SK-N-SH (cell line): ENCODE results near the gene UBAP1L. TPM values are rescaled to one million over a fixed set of nuclear protein-coding genes. Genes with fewer than 3 reads are reported as not detected.

ENCODE experiments used
- CTCF ChIA-PET: fragments of 300-600, 350-600 bp; formaldehyde crosslinking; extraction: SDS; loops from one replicate; lab custom pipeline; 2021; lab: Yijun Ruan, JAX
- POLR2A ChIA-PET: fragments of 350-600 bp; sonication (Branson Sonifier 250); formaldehyde crosslinking; extraction: SDS; loops from one replicate; lab custom pipeline; 2020; ENCODE audit warnings: antibody characterized with exemption, inconsistent platforms; lab: Yijun Ruan, JAX
- DNase-seq: peaks from one replicate; pipeline ENCODE4 v3.0.0; 2012
- H2AFZ ChIP-seq: fragments of 200-600 bp; sonication (generic); 2 replicates; pipeline ENCODE4 v1.8.1; 2016; ENCODE audit warnings: antibody characterized with exemption, mild to moderate bottlenecking, low read depth
- H3F3A ChIP-seq: fragments of 200-600 bp; sonication (generic); replicated peaks from 2 replicates; pipeline ENCODE3; 2016; ENCODE audit warnings: antibody characterized with exemption, mild to moderate bottlenecking; ENCODE audit not compliant: insufficient read depth
- H3K27ac ChIP-seq, 2 experiments: fragments of 200-500 bp in 1 of 2; fragments of 200-600 bp in 1 of 2; sonication (Bioruptor generic) in 1 of 2; sonication (generic), shearing (Covaris generic) in 1 of 2; 2 replicates each; pipeline versions ENCODE4 v1.5.1 to v1.6.1; 2014 to 2016; ENCODE audit warnings: low read depth in 2 of 2, inconsistent platforms in 1 of 2, low read length in 1 of 2, mild to moderate bottlenecking in 1 of 2, mixed read lengths in 1 of 2
- H3K27me3 ChIP-seq: fragments of 200-600 bp; sonication (generic), shearing (Covaris generic); 2 replicates; pipeline ENCODE4 v1.6.1; 2016; ENCODE audit warnings: mixed run types; ENCODE audit not compliant: insufficient read depth
- H3K36me3 ChIP-seq, 2 experiments: fragments of 200-500 bp in 1 of 2; fragments of 200-600 bp in 1 of 2; sonication (Bioruptor generic) in 1 of 2; sonication (generic) in 1 of 2; replicated peaks in 1 of 2; 2 replicates each; pipeline versions ENCODE3 to v1.5.1; 2014 to 2016; ENCODE audit warnings: low read length in 1 of 2, mild to moderate bottlenecking in 1 of 2; ENCODE audit not compliant: insufficient read depth in 2 of 2, control insufficient read depth in 1 of 2
- H3K4me1 ChIP-seq, 2 experiments: fragments of 200-500 bp in 1 of 2; fragments of 200-600 bp in 1 of 2; sonication (Bioruptor generic) in 1 of 2; sonication (generic), shearing (Covaris generic) in 1 of 2; 2 replicates each; pipeline versions ENCODE4 v1.5.1 to v1.6.1; 2014 to 2016; ENCODE audit warnings: low read depth in 1 of 2, low read length in 1 of 2, mixed run types in 1 of 2; ENCODE audit not compliant: insufficient read depth in 2 of 2, control insufficient read depth in 1 of 2
- H3K4me2 ChIP-seq: fragments of 200-600 bp; sonication (generic), shearing (Covaris generic); 2 replicates; pipeline ENCODE4 v1.6.1; 2017; ENCODE audit warnings: mixed run types
- H3K4me3 ChIP-seq, 2 experiments: fragments of 200-500 bp in 1 of 2; fragments of 200-600 bp in 1 of 2; sonication (Bioruptor generic) in 1 of 2; sonication (generic), shearing (Covaris generic) in 1 of 2; 2 replicates each; pipeline versions ENCODE4 v1.5.1 to v1.8.1; 2014 to 2016; ENCODE audit warnings: low read depth in 2 of 2, inconsistent platforms in 1 of 2, low read length in 1 of 2, mild to moderate bottlenecking in 1 of 2, mixed read lengths in 1 of 2, moderate library complexity in 1 of 2
- H3K79me2 ChIP-seq: fragments of 200-600 bp; sonication (generic); 2 replicates; pipeline ENCODE4 v1.8.1; 2017; ENCODE audit warnings: mild to moderate bottlenecking; ENCODE audit not compliant: insufficient read depth
- H3K9ac ChIP-seq: fragments of 200-600 bp; sonication (generic); 2 replicates; pipeline ENCODE4 v1.6.1; 2017; ENCODE audit warnings: mixed run types
- H3K9me2 ChIP-seq: fragments of 200-600 bp; sonication (generic); 2 replicates; pipeline ENCODE4 v1.6.1; 2017; ENCODE audit warnings: mixed run types
- H3K9me3 ChIP-seq: fragments of 200-600 bp; sonication (generic); 2 replicates; pipeline ENCODE4 v1.6.1; 2017; ENCODE audit warnings: mixed run types, mild to moderate bottlenecking, moderate library complexity
- H4K20me1 ChIP-seq: fragments of 200-600 bp; sonication (generic); 2 replicates; pipeline ENCODE4 v1.6.1; 2017; ENCODE audit warnings: mild to moderate bottlenecking, mixed run types; ENCODE audit not compliant: insufficient read depth
- ELF1 ChIP-seq: IDR thresholded peaks from 2 replicates; pipeline ENCODE4 v1.4.0; 2012
- EP300 ChIP-seq, 2 experiments: IDR thresholded peaks; 2 replicates each; pipeline versions ENCODE4 v1.4.0 to v1.6.1; 2012; ENCODE audit warnings: borderline replicate concordance in 1 of 2, low read depth in 1 of 2, low read length in 1 of 2
- FOSL2 ChIP-seq: IDR thresholded peaks from 2 replicates; pipeline ENCODE4 v1.4.0; 2012; ENCODE audit warnings: low read depth, mild to moderate bottlenecking, moderate library complexity, borderline replicate concordance
- FOXJ3 ChIP-seq: sonication (generic); formaldehyde crosslinking; IDR thresholded peaks from 2 replicates; pipeline ENCODE4 v1.5.1; 2020; ENCODE audit warnings: mild to moderate bottlenecking, missing genetic modification reagents
- MAX ChIP-seq: IDR thresholded peaks from 2 replicates; pipeline ENCODE4 v1.4.0; 2012; ENCODE audit warnings: low read depth
- MXI1 ChIP-seq: IDR thresholded peaks from 2 replicates; pipeline ENCODE4 v1.6.1; 2012; ENCODE audit warnings: mild to moderate bottlenecking, low read depth, low read length, improper control_type of control experiment
- RAD21 ChIP-seq: IDR thresholded peaks from 2 replicates; pipeline ENCODE4 v1.6.1; 2012; ENCODE audit warnings: mild to moderate bottlenecking, low read length
- RFX5 ChIP-seq: IDR thresholded peaks from 2 replicates; pipeline ENCODE4 v1.6.1; 2012; ENCODE audit warnings: mild to moderate bottlenecking, improper control_type of control experiment, low read length
- SIN3A ChIP-seq: IDR thresholded peaks from 2 replicates; pipeline ENCODE4 v1.6.1; 2012; ENCODE audit warnings: low read depth, mild to moderate bottlenecking, low read length, moderate library complexity, borderline replicate concordance
- SMC3 ChIP-seq: IDR thresholded peaks from 2 replicates; pipeline ENCODE4 v1.6.1; 2012; ENCODE audit warnings: low read depth, low read length, improper control_type of control experiment
- ZBTB33 ChIP-seq: IDR thresholded peaks from 2 replicates; pipeline ENCODE4 v1.4.0; 2012; ENCODE audit warnings: low read depth, borderline replicate concordance
- WGBS: methylation state at CpG from one replicate; pipeline ENCODE4 v1.1.6; 2017; ENCODE audit warnings: low lambda C conversion rate; 5-methylcytosine and 5-hydroxymethylcytosine counted together
- polyA plus RNA-seq, 3 experiments: library from polyadenylated mRNA; depleted of rRNA; stranded (reverse); fragments of >200 nt; gene quantifications; 2 replicates each; pipeline ENCODE4 v1.2.3, GENCODE V29; 2012
- TF ChIP-seq, protein P1 (sequence below): IDR thresholded peaks from 2 replicates; pipeline ENCODE4 v1.6.1; 2012; ENCODE audit warnings: mild to moderate bottlenecking, low read depth, low read length, moderate library complexity
- TF ChIP-seq, protein P2 (sequence below): fragments of 200-600 bp; sonication (generic); IDR thresholded peaks from 2 replicates; pipeline ENCODE4 v1.6.1; 2017; ENCODE audit warnings: antibody characterized with exemption, mild to moderate bottlenecking, moderate library complexity
- TF ChIP-seq, protein P3 (sequence below): fragments of 150-350 bp; IDR thresholded peaks from 2 replicates; pipeline ENCODE4 v1.6.1; 2016; ENCODE audit warnings: mild to moderate bottlenecking, low read depth, low read length
- TF ChIP-seq, protein P4 (sequence below): fragments of 150-350 bp; IDR thresholded peaks from 2 replicates; pipeline ENCODE4 v1.6.1; 2017; ENCODE audit warnings: antibody characterized with exemption, low read length, low read depth, borderline replicate concordance
- TF ChIP-seq, protein P5 (sequence below): IDR thresholded peaks from 2 replicates; pipeline ENCODE4; 2012

The UBAP1L gene
- polyA plus RNA-seq, 1 of the 3 experiments (the other 2 are of a cell fraction): 1.8 TPM

DNA sequence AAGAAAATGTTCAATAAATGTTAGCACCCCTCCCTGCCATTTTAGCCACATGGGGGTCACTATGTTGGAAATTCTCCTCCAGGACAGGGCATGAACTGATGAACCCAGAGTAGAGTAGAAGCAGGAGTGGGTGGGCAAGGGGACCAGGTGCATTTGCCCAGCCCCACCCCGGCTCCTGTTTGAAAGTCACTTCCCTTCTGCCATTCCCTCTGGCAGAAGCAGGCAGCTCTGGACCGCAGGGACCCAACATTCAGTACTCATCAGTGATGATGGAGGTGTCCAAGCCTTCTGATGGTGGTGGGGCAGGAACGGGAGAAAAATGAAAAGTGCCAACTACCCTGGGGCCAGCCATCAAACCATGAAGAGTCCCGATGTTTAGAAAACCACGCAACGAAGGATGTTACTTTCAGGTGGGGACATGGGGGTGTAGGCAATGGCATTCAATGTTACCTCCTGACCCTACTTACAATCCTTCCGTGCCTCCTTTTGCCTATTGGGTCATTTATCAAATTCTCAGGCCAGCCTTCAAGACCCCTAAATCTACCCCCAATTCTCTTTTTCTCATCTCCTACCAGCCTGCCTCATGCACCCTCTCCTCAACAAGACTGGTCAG lies 17.2 kb downstream of the UBAP1L start:
- CTCF ChIA-PET: no interaction called here
- 94% methylated on average over 7 of the region's 7 CpGs for WGBS
- no peak overlapping the region for H3K4me3 ChIP-seq
- no peak overlapping the region for H3K27ac ChIP-seq
- no peak overlapping the region for H3K9ac ChIP-seq
- POLR2A ChIA-PET: no interaction called here
- H2AFZ ChIP-seq: no peak overlapping the region
- no peak for DNase-seq
- no peak for TF ChIP-seq MAX
- TF ChIP-seq FOXJ3 (CRISPR knock-in tag): no peak
- TF ChIP-seq, protein P1, sequence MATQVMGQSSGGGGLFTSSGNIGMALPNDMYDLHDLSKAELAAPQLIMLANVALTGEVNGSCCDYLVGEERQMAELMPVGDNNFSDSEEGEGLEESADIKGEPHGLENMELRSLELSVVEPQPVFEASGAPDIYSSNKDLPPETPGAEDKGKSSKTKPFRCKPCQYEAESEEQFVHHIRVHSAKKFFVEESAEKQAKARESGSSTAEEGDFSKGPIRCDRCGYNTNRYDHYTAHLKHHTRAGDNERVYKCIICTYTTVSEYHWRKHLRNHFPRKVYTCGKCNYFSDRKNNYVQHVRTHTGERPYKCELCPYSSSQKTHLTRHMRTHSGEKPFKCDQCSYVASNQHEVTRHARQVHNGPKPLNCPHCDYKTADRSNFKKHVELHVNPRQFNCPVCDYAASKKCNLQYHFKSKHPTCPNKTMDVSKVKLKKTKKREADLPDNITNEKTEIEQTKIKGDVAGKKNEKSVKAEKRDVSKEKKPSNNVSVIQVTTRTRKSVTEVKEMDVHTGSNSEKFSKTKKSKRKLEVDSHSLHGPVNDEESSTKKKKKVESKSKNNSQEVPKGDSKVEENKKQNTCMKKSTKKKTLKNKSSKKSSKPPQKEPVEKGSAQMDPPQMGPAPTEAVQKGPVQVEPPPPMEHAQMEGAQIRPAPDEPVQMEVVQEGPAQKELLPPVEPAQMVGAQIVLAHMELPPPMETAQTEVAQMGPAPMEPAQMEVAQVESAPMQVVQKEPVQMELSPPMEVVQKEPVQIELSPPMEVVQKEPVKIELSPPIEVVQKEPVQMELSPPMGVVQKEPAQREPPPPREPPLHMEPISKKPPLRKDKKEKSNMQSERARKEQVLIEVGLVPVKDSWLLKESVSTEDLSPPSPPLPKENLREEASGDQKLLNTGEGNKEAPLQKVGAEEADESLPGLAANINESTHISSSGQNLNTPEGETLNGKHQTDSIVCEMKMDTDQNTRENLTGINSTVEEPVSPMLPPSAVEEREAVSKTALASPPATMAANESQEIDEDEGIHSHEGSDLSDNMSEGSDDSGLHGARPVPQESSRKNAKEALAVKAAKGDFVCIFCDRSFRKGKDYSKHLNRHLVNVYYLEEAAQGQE: no peak
- TF ChIP-seq, protein P2, sequence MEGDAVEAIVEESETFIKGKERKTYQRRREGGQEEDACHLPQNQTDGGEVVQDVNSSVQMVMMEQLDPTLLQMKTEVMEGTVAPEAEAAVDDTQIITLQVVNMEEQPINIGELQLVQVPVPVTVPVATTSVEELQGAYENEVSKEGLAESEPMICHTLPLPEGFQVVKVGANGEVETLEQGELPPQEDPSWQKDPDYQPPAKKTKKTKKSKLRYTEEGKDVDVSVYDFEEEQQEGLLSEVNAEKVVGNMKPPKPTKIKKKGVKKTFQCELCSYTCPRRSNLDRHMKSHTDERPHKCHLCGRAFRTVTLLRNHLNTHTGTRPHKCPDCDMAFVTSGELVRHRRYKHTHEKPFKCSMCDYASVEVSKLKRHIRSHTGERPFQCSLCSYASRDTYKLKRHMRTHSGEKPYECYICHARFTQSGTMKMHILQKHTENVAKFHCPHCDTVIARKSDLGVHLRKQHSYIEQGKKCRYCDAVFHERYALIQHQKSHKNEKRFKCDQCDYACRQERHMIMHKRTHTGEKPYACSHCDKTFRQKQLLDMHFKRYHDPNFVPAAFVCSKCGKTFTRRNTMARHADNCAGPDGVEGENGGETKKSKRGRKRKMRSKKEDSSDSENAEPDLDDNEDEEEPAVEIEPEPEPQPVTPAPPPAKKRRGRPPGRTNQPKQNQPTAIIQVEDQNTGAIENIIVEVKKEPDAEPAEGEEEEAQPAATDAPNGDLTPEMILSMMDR: no peak
- TF ChIP-seq, protein P3, sequence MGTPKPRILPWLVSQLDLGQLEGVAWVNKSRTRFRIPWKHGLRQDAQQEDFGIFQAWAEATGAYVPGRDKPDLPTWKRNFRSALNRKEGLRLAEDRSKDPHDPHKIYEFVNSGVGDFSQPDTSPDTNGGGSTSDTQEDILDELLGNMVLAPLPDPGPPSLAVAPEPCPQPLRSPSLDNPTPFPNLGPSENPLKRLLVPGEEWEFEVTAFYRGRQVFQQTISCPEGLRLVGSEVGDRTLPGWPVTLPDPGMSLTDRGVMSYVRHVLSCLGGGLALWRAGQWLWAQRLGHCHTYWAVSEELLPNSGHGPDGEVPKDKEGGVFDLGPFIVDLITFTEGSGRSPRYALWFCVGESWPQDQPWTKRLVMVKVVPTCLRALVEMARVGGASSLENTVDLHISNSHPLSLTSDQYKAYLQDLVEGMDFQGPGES: no peak
- TF ChIP-seq RFX5: no peak
- no peak for TF ChIP-seq SMC3
- TF ChIP-seq ELF1: no peak
- no peak for TF ChIP-seq RAD21
- TF ChIP-seq, protein P4, sequence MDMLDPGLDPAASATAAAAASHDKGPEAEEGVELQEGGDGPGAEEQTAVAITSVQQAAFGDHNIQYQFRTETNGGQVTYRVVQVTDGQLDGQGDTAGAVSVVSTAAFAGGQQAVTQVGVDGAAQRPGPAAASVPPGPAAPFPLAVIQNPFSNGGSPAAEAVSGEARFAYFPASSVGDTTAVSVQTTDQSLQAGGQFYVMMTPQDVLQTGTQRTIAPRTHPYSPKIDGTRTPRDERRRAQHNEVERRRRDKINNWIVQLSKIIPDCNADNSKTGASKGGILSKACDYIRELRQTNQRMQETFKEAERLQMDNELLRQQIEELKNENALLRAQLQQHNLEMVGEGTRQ: no peak
- TF ChIP-seq, protein P5, sequence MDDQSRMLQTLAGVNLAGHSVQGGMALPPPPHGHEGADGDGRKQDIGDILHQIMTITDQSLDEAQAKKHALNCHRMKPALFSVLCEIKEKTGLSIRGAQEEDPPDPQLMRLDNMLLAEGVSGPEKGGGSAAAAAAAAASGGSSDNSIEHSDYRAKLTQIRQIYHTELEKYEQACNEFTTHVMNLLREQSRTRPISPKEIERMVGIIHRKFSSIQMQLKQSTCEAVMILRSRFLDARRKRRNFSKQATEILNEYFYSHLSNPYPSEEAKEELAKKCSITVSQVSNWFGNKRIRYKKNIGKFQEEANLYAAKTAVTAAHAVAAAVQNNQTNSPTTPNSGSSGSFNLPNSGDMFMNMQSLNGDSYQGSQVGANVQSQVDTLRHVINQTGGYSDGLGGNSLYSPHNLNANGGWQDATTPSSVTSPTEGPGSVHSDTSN: no peak
- no peak for TF ChIP-seq FOSL2
- TF ChIP-seq ZBTB33: no peak
- no peak for TF ChIP-seq EP300 (IDR thresholded peaks at IDR 0.05; ENCODE audit: borderline replicate concordance in 1 of 2, low read depth in 1 of 2, low read length in 1 of 2)
- no peak for TF ChIP-seq SIN3A
- TF ChIP-seq MXI1: no peak
- no peaks in the 10 kb centered on the region for H3F3A ChIP-seq
- H3K9me2 ChIP-seq: no peaks in the 10 kb centered on the region
- no peaks in the 10 kb centered on the region for H3K27me3 ChIP-seq
- H3K4me1 ChIP-seq: no peaks in the 10 kb centered on the region; a peak in 1 of 4 replicates
- no peaks in the 10 kb centered on the region for H3K9me3 ChIP-seq
- H3K36me3 ChIP-seq: peaks cover 11 to 61% of the 10 kb centered on the region in 2 experiments
- no peaks in the 10 kb centered on the region for H4K20me1 ChIP-seq
- H3K79me2 ChIP-seq: no peaks in the 10 kb centered on the region
- no peak overlapping the region for H3K4me2 ChIP-seq
